Anterior cingulate cortex (tissue), 58 donors: Measurements from ENCODE around the gene TRIM47.

Experiments
- DNase-seq, 58 donors: peaks; one replicate each; lab custom pipeline; 2025; lab: John Stamatoyannopoulos, UW

TRIM47 gene

DNA sequence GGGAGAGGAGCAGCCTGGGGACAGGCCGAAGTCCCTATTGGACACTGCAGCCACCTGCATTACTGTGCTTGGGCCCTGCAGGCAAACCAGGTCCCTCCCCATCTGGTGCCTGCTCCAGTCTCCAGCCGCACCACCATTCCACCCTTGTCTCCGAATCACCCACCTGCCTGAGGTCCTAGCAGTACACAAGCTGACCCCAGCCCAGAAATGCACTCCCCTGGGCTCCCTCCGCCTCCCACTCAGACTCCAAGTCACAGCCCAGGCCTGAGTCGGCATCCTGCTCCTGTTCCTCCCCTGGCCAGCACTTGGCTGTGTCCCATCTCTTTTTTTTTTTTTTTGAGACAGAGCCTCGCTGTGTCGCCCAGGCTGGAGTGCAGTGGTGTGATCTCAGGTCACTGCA, 40.5 kb downstream of the TRIM47 start:
- DNase-seq = no peak

DNA sequence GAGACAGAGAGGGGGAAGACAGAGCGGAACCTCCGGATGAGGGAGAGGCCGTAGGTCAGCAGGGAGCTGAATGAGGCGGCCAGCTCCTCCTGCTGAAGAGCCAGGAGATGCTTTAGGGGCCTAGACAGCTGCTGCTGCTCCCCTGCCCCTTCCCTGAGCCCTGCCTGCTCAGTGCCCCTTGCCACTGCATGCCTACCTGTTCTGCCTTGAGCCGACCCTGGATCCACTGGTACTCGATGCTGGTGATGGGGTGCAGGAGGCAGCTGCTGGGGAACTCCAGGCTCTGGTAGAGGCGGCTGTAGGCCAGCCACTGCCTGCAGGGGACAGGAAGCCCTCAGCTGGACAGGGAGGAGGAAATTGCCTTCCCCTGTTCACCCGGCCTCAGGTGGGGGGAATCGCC, 41.8 kb downstream of the TRIM47 start:
- no peak for DNase-seq

DNA sequence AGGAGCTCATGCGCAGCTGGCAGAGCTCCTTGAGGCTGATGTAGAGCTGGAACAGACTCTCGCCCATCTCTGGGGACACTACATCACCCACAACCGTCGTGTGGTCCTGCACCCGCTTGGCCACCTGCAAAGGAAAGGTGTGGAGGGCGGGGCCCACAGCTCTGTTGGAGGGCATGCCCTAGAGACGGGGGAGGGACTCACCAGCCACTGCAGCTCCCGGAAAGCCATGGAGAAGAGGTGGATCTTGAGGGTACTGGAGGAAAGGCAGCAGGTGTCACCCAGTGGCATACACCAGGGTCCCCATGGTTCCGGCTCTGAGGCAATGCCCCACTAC, 42.8 kb downstream of the TRIM47 start:
- DNase-seq = no peak

DNA sequence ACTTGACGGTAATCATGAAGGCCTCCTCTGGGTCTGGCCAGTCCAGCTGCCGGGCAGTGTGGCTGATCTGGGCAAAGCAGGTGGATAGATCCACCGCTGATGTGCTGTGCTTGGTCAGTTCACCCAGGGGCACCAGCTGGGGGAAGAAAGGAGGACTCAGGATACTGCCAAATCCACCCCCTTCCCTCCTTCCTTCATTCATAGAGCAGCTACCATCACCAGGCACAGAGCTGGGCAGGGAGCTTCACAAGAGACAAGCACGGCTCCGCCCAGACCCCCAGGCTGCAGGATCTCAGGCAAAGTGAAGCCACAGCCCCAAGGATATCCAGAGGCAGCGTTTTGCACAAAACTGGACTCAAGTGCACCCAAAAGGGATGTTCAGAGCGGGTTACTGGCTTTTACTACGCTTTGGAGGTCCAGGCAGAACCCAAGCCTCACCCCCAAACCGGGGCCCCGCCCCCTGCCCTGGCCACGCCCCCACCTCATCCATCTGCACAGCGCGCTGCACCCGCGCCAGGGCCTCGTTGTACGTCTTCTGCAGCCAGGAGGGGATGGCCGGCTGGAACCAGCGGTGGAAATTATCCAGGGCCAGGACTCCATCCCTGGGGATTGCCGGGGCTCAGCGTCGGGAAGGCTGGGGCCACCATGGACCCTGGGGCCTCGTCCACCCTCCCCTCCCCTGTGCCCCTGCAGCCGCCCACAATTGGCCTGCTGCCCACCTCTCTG, 43.3 kb downstream of the TRIM47 start:
- peak in 1 of 58 donors; percentile 29 for DNase-seq

DNA sequence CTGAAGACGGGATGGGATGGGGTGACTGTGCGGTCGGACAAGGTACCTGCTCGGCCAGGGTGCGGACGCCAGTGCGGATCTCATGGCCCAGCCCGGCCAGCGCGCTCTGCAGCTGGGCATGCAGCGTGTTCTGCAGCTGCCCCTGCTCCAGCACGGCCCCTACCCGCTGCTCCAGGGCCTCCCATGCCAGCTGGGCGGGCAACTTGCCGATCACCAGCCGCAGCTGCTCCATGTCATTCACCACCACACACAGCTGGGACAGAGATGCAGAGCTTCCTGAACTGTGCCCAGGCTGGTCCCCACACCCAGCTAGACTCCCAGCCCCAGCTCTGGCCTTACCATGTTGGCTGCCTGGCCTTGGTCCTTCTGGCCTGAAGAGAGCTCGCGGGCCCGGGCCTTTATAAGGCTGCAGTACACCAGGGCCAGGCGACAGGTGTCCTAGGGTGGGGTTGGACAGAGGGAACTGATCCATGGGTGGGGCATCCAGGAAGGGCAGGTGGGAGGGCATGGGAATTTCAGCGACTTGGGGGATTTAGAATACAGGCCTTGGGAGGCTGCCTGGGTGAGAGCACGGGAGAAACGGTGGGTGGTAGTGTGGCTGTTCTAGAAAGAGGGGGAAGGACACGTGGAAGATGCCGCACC, 44.0 kb downstream of the TRIM47 start:
- peak in 29 of 58 donors; percentile 12 to 72 (median 34) for DNase-seq

DNA sequence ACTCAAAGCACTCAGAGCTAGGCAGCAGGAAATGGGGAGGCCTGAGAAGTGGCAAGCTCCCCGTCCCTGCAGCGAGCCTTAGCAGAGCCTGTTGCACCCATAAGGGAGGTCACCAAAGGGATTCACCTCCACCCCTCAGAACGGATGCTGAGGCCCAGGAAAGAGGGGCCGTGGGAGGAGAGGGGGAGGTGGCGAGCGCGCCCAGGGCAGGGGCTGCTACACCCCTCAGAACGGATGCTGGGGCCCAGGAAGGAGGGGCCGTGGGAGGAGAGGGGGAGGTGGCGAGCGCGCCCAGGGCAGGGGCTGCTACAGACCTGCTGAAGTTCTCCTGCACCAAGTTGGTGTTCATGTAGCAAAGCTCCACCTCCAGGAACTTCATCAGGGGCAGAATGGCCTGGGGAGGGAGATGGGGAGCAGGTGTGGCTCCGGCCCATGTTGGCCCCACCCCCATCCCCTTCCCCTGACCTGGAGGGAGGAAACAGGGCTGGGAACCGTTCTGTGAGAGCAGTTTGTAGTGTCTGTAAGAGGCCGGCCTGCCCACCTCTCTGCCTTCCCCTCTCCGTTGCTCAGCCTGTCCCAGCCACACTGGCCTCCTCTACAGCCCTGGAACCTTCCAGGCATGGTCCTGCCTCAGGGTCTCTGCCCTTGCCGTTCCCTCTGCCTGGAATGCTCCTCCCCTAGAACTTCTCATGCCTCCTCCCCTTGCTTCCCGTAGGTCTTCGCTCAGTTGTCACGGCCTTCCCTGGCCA, 45.6 kb downstream of the TRIM47 start:
- DNase-seq = no peak

DNA sequence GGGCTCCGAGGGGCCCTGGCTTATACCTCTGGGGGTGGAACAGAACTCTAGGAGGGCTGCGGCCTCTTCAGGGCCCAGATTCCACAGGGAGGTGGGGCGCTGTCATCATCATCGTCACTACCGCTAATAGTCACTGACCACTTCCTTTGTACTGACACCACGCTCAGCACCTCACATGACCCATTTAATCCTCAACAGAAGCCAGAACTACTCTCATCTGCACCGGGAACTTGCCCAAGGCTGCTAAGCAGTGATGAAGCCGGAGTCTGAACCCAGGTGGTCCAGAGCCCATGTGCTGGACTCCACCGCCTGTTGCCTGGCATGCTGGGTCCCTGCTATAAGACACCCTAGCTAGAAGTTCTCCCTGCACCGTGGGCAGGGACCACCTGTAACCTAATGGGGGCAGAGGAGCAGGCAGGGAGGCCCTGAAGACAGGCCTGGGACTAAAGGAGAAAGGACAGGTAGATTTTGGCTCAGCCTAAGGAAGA, 46.2 kb downstream of the TRIM47 start:
- peak in 3 of 58 donors; percentile 17 to 38 (median 26) for DNase-seq

DNA sequence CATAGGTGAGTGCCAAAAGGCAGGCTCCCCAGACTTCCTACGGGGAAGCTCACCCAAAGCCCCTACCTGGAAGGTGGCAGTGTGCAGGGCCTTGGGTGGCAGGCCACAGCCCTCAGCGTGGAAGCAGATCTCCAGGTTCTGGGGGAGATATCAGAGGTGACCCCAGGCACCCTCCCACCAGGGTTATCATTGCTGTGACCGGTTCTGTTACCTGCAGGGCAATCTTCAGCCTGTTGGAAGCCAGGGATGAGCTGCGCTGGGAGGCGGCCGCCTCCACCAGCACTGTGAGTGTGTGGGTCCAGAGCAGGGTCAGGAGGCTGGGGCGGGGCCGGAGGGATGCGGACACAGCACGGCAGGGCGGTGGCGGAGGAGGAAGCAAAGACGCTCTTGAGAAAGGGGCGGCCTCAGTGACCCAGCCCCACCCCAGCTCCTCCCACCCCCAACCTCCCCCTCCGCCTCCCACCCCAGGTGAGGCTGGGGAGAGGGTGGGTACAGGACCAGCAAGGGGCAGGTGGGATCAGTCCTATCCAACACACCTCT, 47.3 kb downstream of the TRIM47 start:
- DNase-seq = no peak

DNA sequence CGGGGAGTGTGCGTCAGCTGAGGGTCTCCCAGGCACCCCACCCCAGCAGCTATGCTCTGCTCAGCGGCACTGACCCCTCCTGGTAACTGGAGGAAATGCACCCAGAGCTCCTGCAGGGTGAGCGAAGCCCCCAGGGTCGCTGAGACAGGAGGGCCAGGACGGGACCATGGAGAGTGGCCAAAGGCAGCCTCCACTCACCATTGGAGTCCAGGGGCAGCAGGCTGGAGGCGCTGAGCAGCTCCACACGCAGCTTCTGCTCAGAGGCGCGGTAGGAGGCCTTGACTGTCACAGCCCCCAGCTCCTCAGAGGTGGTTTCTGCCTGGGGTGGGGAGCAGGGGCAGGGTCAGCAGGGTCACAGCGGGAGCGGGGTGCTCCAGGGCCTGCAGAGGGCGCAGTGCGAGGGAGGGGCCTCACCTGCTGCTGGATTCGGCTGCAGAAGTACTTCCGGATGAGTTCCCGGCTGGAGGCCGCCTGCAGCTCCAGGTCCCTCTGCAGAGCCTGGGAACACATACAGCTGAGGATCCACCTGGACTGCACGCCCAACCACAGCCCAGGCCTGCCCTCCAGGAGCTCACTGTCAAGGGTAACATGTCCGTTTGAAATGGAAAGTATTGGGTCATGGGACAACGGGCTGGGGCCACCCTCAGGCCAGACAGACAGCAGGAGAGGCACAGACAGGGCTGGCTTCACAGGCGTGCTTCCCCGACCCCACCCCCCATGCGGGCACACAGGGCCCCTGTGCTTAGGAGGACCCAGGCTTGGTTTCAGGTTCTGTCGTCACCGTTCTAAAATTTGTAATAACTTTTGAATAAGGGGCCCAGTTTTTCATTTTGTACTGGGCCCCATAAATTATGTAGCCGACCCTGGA, 48.0 kb downstream of the TRIM47 start:
- no peak for DNase-seq

DNA sequence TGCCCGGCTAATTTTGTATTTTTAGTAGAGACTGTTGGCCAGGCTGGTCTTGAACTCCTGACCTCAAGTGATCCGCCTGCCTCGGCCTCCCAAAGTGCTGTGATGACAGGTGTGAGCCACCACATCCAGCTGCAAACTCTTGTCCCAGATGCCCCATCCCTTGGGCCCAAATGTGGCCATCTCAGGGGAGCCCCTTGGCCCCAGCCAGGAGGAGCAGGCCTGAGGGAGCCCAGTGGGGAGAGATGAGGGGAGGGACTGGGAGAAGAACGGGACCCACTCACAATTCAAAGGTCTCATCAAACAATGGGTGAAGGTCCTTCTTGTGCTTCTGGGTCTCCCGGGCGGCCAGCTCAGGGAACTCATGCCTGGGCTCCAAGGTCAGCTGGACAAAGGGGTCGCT, 48.6 kb downstream of the TRIM47 start:
- DNase-seq = no peak

DNA sequence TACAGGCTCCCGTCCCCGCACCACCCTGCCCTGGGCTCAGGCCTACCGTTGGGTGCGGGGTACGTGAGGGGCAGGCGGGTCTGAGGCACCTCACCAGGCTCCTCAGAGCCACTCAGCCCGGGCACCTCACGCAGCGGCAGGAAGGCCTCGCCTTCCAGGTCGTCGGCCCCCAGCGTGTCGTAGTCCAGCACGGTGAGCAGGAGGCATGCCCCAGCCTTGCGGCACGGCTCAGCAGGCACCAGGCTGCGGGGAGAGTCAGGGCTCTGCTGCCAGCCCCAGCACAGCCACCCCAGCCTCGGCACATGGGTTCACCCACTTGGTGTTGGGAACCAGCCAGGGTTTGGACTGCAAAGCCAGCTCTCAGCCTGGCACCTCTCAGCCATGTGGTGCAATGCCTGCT, 49.6 kb downstream of the TRIM47 start:
- no peak for DNase-seq

DNA sequence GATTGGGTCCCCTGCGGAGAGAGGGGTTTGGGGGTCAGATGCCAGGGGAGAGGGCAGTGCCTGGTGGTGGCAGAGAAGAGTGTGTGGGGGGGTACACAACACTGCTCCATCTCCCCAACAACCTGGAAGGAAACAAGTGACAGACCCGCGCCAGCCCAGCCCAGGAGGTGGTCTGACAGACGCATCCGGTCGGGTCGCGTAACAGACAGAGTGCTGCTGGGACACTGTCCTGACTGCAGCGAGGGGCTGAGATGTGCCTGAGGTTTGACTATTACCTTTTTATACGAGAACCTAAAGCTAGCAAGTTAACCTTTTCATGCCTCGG, 50.3 kb downstream of the TRIM47 start:
- no peak for DNase-seq

DNA sequence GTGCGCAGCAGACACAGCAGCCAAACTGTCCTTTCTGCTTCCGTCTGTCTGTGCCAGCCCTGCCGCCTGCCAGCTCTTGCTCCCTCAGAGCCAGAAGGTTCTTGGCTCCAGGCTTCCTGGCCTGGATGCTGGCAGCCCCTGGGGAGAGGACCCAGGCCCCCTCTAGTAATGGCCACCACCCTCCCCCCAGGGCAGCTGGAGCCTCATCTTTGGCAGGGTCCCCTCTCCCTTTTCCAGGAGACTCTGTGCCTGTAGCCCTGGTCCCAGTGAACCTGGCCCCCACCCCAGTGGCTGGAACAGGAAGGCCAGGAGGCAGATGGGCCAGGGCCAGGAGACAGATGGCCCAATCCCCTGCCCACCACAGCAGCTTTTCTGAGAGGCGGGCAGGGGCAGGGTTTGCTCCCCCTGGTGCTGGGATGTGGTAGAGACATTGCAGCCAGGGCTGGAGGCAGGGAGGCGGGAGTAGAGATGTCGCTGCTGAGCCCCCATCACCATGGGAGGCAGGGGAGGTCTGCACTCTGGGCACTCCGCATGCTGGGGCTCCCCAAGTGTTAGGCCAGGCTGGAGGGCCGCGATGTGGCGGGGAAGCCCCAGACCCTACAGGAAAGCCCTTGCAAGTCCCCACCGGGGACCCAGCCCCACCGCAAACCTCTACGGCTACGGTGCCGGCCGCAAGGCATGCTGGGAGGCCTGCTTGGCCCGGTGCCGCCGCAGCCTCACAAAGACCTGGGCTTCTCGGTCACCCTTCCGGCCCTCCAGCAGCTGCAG, 50.9 kb downstream of the TRIM47 start:
- DNase-seq = peak in 53 of 58 donors; percentile 41 to 89 (median 68)

DNA sequence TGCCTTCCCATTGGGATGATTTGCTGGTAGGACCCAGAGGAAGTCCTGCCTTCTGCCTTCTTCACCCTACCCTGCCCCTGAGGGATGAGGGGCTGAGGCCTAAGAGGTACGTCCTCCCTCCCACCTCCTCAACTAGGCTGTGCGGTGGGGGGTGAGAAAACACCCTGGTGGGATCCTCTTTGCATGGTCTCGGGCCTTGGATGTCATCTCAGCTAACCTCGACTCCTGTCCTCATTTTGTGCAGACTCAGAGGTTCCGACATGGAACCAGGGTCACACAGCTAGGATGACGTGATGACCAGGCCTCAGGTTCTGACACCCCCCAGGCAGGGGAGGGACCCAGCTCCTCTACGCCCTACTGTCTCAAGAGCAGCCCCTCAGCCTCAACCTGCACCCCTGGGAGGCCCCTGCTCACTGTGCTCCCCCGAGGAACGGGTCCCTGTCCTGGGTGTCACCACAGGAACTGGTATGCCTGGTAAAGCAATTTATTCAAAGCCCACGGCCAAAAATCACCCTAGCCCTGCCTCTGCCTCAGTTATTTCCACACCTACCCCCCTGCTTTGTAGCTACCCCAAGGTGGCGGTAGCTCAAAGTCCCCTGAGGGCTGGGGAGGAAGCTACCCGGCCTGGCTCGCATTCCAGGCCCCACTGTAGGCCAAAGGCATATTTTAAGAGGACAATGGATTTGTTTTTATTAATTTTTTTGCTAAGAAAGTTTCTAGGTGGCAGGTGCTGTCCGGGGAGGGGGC, 51.6 kb downstream of the TRIM47 start:
- DNase-seq = no peak

DNA sequence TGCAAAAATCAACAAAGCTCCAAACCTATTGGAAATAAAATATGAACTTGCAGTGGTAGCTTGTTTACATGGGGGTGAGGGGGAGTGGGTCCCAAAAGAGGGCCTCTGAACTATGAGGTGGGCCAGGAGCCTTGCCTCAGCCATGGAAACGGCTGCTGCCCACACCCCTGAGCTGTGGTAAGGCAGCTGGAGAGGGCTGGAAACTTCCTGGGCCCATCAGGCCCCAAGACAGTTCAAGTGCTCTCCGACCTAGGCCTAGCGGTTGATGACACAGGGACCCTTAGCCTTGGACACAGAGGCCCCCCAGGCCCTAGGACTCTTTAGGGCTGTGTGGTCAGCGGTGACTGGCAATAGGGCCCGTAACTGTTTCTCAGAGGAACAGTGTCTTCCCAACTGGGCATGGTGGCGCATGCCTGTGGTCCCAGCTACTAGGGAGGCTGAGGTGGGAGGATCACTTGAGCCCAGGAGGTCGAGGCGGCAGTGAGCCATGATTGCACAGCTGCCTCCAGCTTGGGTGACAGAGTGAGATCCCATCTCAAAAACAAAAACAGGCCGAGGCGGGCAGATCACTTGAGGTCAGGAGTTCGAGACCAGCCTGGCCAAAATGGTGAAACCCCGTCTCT, 52.5 kb downstream of the TRIM47 start:
- no peak for DNase-seq

DNA sequence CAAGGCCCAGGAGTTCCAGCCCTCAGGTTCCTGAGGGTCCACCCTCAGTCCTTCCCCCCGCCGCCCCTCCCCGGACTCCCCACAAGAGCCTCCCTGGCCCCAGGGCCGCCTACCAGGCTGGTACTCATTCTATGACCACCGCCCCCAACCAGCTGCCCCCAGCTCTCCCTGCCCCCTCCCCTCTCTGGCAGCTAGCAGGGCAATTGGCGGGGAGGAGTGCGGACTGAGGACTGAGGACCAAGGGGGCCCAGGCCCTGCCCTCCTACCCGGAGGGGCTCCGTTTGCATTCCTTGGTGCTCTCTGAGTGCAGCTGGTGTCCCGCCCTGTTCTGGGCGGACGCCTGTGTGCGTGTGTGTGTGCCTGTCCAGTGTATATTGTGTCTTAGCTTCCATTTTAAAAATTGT, 53.2 kb downstream of the TRIM47 start:
- DNase-seq = no peak

DNA sequence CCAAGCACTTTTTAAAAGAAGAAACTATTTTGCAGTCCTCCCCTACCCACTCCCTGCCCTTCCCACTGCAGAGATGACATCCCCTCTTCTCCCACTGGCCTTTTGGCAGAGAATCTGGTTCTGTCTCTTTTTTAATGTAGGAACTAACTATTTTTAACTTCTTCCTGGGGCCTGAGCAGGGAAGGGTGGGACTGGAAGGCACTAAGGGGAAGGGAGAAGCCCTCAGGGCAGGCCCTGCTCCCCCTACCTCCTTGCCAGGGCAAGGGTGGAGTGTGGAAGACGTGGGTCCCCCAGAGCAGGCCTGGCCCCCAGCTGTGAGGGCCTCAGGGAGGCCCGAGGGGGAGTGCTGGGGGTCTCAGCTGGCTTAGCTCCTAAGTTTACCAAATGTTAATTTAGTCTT, 53.7 kb downstream of the TRIM47 start:
- DNase-seq = no peak
